ENCODE results near the gene MVK.

Gene MVK

DNA sequence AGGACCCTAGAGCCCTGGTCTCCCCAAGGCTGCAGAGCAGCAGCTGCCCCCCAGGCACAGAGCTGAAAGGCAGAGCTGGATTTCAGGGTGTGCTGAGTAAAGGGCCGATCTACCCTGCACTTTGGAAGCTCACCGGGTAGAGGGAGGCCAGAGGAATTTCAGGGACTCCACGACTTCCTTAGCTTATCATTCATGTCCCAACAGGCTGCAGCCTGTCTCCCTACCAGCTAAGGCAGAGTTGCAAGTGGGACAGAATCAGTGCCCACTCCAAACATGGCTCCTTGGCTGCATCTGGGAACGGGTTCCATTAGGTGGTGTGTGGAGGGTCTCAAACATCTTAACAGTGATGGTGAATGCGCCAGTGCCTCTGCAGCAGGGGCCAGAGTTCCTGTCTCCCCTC, 27.8 kb upstream of the MVK start:
- no peak for DNase-seq

DNA sequence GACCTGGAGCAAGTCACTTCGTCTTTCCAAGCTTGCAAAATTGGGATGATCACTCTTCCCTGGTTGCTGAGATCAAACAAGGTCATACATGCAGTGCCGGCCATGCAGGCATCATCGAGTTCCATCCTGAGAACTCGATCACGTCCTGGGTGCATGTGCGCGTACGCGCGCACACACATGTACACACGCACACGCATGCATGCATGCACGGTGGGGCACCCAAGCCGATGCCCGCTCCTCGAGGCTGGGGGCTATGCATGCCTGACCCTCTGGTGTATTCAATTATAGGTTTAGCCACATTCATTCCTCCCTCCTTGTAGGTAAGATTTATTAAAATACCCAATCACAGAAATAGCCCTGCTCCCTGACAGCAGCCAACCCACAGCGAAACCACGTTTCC, 26.3 kb upstream of the MVK start:
- DNase-seq: no peak

DNA sequence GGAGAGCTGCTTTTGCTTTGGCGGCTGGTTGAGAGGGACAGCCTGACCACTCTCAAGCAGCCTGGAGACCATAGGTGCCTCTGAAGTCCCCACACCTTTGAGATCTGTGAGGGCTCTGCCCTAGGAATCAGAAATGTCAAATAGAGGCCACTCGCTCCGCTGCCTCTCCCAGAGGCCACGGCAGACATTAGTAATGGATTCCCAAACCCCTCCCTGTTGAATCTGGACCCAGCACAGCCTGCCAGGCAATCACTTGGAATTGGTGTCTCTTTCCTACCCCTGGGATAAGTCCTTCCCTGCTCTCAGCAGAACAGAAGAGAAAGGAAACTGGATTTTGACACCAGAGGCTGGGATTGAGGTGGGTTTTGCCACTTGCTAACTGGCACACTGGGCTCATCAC, 25.3 kb upstream of the MVK start:
- DNase-seq: no peak

DNA sequence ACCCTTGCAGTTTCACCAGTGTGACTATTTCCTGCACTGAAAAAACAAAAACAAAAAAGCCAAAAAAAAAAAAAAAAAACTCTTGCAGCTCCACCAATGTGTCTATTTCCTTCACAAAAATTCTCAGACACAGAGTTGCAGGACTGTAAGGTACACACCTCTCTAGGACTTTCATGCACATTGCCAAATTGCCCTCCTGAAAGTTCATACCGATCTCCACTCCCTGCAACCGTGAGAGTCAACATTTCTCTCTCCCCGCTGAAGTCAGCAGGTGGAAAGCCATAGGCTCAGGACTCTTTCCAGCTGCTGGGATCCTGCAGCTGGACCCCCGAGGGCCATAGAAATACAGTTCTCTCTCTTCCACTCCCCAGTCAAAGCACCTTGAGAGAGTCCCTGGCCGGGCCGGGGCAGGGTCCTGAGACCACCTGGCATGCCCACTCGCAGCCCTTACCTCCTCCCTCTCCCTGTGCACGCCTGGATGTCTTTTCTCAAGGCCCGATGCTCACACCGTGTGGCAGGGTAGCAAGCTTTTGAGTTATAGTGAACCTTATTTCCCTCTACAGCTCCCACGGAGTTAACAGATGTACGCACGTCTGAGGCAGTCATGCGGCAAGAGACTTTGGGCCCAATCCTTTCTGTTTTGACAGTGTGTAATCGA, 23.9 kb upstream of the MVK start:
- DNase-seq: no peak

DNA sequence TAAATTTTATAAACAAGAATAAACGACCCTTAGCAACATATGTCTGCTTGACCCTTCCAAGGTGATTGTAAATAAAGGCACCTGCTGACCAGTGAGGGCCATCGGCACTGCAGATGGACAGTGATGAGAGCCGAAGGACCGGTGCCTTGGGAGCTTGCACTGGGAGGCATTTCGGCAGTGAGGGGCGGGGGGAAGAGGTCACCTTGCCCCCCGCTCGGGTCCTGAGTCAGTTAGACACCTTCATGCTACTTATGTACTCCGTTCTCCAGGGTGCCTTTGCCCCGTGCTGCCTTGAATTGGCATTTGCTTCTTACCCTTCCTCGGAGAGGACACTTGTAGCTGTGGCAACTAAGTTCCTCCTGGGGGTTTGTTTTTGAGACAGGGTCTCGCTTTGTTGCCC, 23.3 kb upstream of the MVK start:
- DNase-seq: no peak

DNA sequence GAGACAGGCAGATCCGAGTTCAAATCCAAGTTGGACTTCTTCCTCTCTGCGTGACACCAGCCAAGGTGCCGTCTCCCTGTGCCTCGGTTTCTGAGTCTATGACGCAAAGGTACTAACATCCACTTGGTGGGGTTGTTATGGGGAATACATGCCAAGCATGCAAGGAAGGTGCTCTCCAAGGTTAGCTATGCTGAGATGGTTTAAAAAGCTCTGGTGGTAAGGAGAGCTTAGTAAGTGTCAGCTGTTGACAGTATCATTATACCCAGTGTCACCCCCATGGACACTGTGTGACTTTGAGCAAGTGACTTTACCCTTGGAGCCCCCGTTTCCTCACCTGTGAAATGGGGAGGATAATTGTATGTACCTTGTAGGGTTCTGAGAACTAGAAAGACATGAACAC, 22.5 kb upstream of the MVK start:
- DNase-seq: no peak

DNA sequence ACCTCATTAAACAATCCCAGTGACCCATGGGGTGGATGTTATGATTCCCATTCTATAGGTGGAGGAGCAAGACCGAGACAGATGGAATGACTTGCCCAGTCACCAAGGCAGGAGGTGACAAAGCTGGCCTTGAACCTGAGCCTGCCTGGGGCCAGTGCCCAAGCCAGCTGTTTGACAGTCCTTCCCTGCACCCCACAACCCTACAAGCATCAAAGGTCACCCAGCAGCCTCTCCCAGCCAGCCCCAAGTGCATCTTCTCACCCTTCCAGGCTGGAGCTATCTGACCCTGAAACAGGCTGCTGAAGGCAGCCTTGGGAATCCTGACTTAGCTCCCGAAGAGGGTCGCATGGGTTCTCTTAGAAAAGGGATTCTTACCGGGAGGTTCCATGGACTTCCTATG, 20.6 kb upstream of the MVK start:
- DNase-seq: no peak

DNA sequence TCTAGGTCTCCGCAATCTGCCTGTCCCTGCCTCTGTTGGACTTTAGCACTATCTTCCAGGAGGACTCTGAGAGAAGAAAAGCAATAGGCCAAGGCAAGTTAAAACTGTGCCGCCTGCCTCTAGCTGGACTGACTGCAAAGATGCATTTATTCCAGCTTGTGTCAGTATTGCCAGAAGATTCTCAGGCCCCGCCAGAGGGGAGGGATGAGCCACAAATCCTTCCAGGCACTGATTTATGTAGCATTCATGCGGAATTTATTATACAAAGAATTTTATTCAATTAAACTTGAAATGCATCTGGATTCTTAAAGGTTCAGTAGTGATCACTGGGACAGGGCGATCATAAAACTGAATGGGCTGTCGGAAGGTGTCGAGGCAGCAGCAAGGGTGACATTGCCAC, 20.1 kb upstream of the MVK start:
- no peak for DNase-seq

DNA sequence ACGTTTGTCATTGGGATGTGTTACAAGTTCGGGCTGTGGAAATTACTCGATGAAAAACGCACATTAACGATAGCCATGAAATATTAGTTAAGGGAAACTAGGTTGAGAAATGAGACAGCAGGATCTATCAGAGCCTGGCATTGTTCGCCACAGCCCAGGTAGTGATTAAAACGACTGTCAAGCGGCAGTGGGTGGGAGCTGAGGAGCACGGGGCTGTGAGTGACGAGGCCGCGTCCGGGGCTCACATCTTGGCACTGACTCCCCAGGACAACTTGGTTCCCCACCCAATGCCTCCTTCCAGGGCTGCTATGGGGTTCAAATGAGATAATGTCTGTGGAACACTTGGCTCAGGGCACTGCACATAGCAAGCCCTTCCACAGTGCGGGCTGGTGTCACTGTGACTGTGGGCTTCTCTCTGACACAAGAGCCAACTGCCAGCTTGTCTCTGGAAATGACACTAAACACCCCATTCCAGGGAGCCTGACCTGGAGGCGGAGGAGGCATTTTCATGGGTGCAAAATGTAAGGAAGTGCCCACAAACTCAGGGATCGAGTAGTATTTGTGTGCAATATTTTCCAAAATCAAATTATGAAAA, 19.6 kb upstream of the MVK start:
- DNase-seq: no peak

DNA sequence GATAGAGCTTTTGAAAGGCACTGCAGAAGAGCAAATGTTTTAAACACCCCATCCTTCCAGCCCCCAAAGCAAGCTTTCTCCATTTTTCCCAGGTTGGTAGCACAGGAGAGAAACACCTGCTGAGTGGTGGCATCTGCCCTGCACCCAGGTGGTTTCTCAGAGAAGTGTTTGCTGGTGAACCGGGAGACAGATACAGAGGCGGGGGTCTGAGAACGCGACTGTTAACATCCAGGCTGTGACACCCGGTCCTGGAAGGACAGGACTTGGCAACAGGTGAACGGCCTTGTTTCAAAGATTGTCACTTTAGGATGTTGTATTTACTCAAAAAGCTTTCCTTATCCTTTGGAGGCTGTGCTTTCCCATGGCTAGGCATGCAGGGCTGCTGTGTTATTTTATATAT, 18.8 kb upstream of the MVK start:
- DNase-seq: no peak

DNA sequence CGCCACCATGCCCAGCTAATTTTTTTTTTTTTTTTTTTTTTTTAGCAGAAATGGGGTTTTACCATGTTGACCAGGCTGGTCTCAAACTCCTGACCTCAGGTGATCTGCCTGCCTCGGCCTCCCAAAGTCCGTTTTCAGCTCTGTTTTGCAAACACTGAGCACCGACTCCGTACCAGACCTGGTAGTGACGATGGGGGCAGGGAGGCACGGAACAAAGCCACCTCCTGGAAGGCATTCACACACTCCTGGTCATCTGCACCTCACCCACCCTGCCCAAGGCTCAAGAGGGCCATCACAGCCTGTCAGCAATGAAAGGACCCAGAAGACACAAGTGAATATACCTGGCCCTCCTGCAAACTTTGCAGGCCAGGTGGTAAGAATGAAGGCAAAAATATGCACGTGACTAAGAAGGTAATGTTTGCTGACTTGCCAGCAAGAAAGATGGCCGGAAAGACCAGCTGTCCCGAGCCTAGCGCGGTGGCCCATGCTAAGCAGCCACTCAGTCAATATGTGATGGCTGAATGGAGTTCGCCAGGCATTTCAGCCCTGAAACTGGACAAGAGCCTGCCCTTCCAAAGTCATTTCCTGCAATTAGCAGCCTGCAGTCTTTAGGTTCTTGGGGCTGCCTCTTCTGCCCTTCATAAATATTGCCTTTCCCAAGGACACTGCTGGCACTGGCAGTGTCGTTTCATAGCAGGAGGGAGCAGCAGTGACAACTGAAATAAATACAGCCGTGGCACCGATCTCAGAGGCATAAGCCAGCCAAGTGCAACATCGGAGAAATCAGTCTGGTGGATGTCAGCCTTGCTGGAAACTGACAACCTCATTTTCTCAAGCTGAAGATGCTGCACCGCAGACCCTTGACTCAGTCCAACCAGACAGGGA, 17.9 kb upstream of the MVK start:
- DNase-seq: no peak

DNA sequence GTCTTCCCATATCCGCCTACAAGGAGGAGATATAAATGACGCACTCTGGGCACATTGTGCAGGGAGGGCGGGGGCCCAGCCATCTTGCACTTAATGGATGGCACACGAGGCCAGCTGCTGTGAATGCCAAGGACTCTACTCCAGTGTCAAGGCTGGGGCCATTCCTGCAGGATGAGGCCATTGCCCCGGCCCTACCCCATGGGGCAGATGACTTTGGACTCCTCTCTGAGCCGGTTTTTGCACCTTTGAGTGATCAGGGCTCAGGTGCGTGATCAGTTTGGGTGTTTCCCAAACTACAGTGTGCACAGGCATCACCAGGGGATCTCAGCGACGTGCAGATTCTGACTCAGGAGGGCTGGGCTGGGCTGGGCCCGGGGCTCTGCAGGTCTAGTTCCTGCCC, 16.4 kb upstream of the MVK start:
- DNase-seq: no peak

DNA sequence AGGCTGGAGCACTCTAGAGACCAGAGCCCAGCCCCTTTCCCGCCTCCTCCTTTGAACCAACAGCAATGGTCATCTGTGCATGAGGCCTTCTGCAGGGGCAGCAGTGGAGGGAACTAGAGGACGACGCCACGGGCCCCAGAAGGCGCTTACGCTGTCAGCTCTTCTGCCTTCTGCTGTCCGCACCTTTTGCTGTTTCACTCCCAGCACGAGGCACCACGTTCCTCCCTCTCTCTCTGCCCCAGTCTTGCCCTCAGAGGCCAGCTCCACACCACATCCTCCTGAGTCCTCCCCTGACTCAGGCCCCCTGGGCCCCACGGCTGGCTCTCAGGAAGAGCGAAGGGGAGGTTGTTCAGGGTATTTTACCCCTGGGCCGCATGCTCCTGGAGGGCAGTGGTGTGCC, 15.8 kb upstream of the MVK start:
- DNase-seq: no peak

DNA sequence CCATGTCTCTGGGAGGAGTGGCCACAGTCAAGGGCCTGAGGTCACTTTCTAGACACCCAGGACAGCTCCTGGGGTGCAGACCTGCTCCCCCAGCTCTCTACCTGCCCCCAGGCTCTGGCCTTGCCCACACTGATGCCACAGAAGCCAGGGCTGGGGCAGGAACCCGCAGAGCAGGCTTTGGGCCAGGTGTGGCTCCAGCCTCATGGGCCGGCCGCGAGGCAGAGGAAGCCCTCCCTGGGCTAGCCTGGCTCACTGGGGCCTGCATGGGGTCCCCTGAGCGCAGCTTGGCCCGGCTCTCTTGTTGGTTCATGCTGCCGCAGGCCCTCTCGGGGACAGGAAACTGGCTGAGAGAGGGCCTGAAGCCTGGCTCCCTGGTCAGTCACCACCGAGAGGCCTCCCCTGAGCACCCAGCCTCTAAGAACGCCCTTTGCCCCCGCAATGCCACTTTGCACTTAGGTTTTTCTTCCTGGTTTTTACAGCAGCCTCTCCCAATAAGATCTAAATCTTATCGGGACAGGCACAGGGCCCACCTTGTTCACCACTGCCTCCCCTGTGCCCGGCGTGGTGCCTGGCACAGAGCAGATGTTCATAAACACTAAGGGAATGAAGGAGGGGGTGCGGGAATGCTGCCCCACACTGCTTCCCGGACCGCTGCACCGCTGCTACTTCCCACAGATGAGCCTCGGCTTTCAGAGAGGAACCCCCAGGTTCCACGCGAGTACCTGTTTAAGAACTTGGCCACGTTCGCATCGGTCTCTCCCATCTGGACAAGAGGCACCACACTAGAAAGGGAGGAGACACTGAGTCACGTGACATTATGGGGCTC, 15.0 kb upstream of the MVK start:
- DNase-seq: no peak

DNA sequence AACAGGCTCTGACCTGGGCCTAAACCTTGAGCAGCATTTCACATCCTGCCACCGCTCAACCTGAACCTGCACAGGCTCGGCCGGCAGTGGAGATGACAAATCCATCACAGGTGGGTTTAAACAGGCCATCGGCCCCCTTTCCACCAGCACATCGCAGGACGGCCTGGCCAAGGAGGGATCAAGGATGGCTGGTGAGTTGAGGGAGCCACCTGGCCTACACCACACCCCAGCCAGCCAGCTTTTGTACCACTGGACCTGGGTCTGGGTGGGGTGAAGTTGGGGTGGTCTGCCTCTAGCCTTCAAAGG, 14.4 kb upstream of the MVK start:
- no peak for DNase-seq

DNA sequence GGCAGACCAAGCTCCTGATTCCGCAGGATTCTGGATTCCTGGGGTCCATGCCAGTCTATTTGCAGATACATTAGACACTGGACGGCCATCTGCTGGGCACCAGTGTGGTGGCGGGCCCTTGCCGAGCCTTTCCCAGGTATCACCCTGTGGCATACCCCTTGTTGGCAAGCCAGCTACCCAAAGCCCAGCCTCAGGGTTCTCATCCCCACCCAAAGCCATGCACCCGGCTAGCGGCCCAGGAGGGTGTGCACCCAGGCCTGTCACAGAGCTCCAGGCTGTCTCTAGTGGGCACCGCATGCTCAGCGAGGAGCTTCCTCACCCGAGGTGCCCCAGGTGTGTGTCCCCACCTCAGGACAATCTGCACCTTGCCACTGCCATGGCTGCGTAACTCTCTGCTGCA, 14.0 kb upstream of the MVK start:
- no peak for DNase-seq

DNA sequence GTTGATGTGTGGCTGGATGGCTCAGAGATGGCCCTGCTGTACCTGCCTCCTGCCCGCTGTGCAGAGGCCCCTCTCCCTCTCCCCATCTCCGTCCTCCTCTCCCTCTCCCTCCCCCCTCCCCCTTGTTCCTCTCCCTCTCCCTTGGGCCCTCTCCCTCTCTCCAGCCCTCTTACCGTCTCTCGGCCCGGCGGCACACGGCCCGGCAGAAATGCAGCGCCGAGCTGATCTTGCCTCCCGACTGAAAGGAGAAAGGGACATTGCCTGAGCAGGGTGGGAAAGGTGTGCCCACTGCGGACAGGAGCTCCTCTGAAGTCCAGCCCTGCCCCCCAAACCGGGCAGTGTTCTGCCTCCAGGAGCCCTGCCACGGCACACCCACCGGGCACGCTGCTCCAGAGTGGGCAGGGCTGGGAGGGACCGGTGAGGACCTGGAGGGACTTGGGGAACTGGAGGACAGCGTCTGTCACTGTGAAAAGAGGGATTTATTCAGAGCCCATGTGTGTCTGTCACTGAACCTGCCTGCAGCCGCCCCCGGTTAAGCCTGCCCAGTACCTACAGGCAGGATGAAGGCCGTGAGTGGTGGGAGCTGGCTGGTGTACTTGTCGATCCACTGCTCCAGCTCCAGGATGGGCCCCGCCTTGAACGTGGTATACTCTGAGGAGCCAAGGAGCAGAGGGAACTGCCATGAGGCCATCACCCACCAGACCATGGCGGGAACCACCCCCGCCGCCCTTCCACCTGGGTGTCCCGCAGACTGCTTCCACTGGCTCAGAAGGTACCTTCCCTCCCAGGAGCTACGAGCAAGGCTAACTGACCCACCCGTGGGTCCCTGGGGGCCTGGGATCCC, 12.5 kb upstream of the MVK start:
- no peak for DNase-seq

DNA sequence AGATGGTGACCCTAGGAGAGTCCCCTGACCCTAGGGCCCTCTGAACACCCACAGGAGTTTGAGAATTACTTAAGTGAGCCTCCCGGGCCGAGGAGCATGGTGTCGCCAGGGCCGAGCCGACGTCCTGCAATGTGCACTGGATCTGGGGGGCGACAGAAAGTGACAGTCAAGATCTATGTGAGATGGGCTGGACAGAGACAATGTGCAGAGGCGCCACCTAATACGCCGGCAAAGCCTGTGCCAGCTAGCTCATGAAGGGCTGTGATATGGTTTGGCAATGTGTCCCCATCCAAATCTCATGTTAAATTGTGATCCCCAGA, 11.9 kb upstream of the MVK start:
- no peak for DNase-seq

DNA sequence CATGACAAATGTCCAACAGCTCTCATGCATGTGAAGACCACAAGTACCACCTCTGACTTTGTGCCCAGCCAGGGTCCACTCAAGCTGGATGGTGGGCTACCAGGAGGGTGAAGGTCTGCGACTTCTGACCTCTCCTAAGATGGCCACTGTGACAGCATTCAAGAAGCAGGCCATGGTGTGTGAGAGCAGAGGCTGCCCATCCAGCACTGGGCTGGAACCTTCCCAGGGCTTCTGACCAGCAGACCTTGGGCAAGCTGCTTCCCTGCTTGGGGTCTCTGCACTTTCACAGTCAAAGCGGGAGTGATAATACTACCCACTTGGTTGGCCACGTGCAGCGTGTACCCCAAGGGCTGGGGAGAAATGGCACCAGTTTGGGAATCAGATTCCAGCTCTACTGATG, 10.7 kb upstream of the MVK start:
- DNase-seq: no peak

DNA sequence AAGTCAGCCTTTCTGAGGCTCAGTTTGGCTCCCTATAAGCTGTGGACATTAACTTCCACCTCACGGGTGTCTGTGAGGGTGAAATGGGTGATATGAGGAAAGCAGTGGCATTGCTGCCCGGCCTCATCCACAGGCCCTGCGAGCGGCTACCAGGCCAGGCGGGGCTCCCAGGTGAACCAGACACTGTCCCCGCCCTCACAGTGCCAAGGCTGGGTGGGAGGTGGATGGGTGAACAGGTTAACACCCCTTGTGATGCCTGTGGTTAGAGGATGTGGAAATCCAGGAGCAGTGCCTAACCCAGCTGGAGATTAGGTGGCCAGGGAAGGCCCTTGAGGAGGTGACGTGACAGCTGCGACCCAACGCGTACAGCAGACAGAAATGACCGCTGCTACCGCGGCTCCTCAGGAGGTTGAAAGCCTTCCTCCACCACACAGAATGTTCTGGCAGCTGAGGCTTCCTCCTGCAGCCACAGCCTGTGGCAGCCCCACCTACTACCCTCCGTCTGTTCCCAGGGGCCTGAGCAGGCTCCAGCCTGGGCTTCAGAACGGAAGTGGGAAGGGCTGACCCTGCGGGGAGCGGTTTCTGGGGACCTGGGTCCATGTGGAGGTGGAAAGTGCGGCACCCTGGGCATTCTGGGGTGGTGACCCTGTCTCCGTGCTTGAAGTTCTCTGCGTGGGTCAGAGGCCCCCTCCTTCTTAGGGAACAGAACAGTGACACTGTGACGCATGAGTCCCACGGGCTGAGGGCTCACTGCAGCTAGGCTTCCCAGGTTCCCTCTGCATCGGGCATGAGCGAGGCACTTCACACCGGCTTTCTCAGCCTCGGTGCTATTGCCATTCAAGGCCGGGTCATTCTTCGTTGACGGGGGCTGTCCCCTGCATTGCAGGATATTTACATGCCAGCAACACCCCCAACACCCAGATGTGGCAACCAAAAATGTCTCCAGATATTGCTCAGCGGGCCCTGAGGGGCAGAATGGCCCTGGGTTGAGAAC, 10.0 kb upstream of the MVK start:
- DNase-seq: no peak

DNA sequence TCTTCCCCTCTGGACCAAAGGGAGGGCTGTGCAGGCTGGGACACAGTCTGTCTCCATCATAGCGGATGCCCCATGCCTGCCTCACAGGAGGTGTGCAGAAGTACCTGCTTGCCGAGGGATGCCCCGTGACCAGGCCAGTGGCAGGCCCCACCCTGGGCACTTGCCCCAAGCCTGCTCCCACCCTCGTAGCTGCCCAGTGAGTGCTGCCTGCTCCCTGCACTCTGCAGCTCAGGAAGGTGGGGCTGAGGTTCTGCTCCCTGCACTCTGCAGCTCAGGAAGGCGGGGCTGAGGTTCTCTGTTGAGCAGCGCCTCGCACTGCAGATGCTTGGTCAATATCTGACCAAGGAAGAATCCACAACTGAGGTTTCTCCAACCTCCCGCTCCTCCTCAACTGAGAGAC, 7.2 kb upstream of the MVK start:
- no peak for DNase-seq

DNA sequence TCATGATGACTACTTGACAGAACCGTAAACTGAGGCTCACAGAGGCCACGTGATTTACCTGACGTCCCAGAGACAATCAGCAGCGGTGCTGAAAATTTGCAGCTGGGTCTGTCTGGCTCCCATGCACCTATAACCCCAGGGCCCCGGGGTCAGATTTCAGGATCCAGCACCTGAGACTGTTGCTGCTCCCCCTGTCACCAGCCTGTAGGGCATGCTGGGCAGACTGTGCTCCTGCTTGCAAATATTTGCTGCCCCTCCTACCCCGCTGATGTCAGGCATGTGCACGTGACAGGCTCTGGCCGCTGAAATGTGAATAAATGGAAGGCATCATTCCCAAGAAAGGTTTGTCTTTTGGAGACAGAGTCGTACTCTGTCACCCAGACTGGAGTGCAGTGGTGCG, 6.3 kb upstream of the MVK start:
- DNase-seq: no peak
